HG03066 (cell line): ENCODE results near the gene TRPM3.

Experiments used
- ATAC-seq: cut with Tn5 transposase; IDR thresholded peaks from one replicate; pipeline ENCODE4 v1.9.1; 2021; ENCODE audit warnings: low read depth; ENCODE audit not compliant: unreplicated experiment

Gene TRPM3

GRCh38 chr9:70539526-70539925 lies 581.9 kb downstream of the TRPM3 start:
- no peak for ATAC-seq

- no peak for ATAC-seq
These were observed 582.4 kb downstream of the TRPM3 start for GRCh38 chr9:70539001-70539400.

- ATAC-seq, result no peak
These were observed 584.3 kb downstream of the TRPM3 start for GRCh38 chr9:70537084-70537483.

GRCh38 chr9:70535546-70536323 lies 585.7 kb downstream of the TRPM3 start:
- ATAC-seq, result no peak

GRCh38 chr9:70534471-70534870 lies 587.0 kb downstream of the TRPM3 start:
- no peak for ATAC-seq

- no peak for ATAC-seq
These were observed 587.4 kb downstream of the TRPM3 start for GRCh38 chr9:70534061-70534460.

- no peak for ATAC-seq
These were observed 587.9 kb downstream of the TRPM3 start for GRCh38 chr9:70533492-70533891.

- no peak for ATAC-seq
These were observed 588.7 kb downstream of the TRPM3 start for GRCh38 chr9:70532716-70533115.

- ATAC-seq, result no peak
These were observed 590.1 kb downstream of the TRPM3 start for GRCh38 chr9:70531311-70531710.

- ATAC-seq, result no peak
These were observed 590.7 kb downstream of the TRPM3 start for GRCh38 chr9:70530716-70531115.

GRCh38 chr9:70529833-70530232 lies 591.6 kb downstream of the TRPM3 start:
- ATAC-seq, result no peak

- ATAC-seq, result no peak
These were observed 592.0 kb downstream of the TRPM3 start for GRCh38 chr9:70529377-70529776.

- ATAC-seq, result no peak
These were observed 594.5 kb downstream of the TRPM3 start for GRCh38 chr9:70526902-70527301.

GRCh38 chr9:70525519-70525918 lies 595.9 kb downstream of the TRPM3 start:
- ATAC-seq, result no peak

GRCh38 chr9:70519912-70520724 lies 601.3 kb downstream of the TRPM3 start:
- peak; percentile 77 for ATAC-seq

GRCh38 chr9:70517926-70518610 lies 603.4 kb downstream of the TRPM3 start:
- no peak for ATAC-seq

GRCh38 chr9:70514273-70514672 lies 607.1 kb downstream of the TRPM3 start:
- ATAC-seq, result no peak

GRCh38 chr9:70511858-70512257 lies 609.6 kb downstream of the TRPM3 start:
- no peak for ATAC-seq

- ATAC-seq, result no peak
These were observed 611.2 kb downstream of the TRPM3 start for GRCh38 chr9:70510157-70510770.

- ATAC-seq, result no peak
These were observed 615.3 kb downstream of the TRPM3 start for GRCh38 chr9:70506159-70506558.

- no peak for ATAC-seq
These were observed 616.6 kb downstream of the TRPM3 start for GRCh38 chr9:70504834-70505233.
